ENCODE results near the gene ACOT7.
"Not testable (repeated sequence)": the region's sequence is repeated elsewhere in the genome, so short reads cannot be mapped to it uniquely, and the experiment has no call there.

Gene ACOT7

GRCh38 chr1:6219641-6220040, 173.9 kb downstream of the ACOT7 start:
- FAIRE-seq, result not testable (repeated sequence)

GRCh38 chr1:6218375-6219164, 175.0 kb downstream of the ACOT7 start:
- no peak for FAIRE-seq

All from colon (tissue), 2 donors.